ENCODE measurements around the gene ZNF629.
"Not testable (repeated sequence)": the region's sequence is repeated elsewhere in the genome, so short reads cannot be mapped to it uniquely, and the experiment has no call there.

The ZNF629 gene

GRCh38 chr16:30786936-30787612, at the start of gene ZNF629:
TSS of gene ZNF629 (minus strand) at chr16:30787205. CDS start at chr16:30784482, 2,723 bp downstream.
- peak; percentile 44 for DNase-seq

- DNase-seq, result no peak
Observed at GRCh38 chr16:30834130-30834740, 47.2 kb upstream of the ZNF629 start.

GRCh38 chr16:30830072-30830417, 43.0 kb upstream of the ZNF629 start:
- DNase-seq, result no peak

GRCh38 chr16:30829130-30830071, 42.4 kb upstream of the ZNF629 start:
- no peak for DNase-seq

- no peak for DNase-seq
Observed at GRCh38 chr16:30821891-30822290, 34.9 kb upstream of the ZNF629 start.

- not testable (repeated sequence) for DNase-seq
Observed at GRCh38 chr16:30821441-30821840, 34.4 kb upstream of the ZNF629 start.

GRCh38 chr16:30820952-30821421, 34.0 kb upstream of the ZNF629 start:
- DNase-seq, result no peak

- DNase-seq, result no peak
Observed at GRCh38 chr16:30816769-30817168, 29.8 kb upstream of the ZNF629 start.

GRCh38 chr16:30813821-30814189, 26.8 kb upstream of the ZNF629 start:
- no peak for DNase-seq

- not testable (repeated sequence) for DNase-seq
Observed at GRCh38 chr16:30809675-30810074, 22.7 kb upstream of the ZNF629 start.

GRCh38 chr16:30808890-30809426, 22.0 kb upstream of the ZNF629 start:
- DNase-seq, result not testable (repeated sequence)

GRCh38 chr16:30808146-30808545, 21.1 kb upstream of the ZNF629 start:
- DNase-seq, result no peak

- DNase-seq, result peak; percentile 68
Observed at GRCh38 chr16:30805370-30806169, 18.6 kb upstream of the ZNF629 start.

GRCh38 chr16:30805056-30805369, 18.0 kb upstream of the ZNF629 start:
- no peak for DNase-seq

- DNase-seq, result no peak
Observed at GRCh38 chr16:30802936-30803335, 15.9 kb upstream of the ZNF629 start.

- no peak for DNase-seq
Observed at GRCh38 chr16:30797670-30798309, 10.8 kb upstream of the ZNF629 start.

- DNase-seq, result no peak
Observed at GRCh38 chr16:30794634-30795033, 7.6 kb upstream of the ZNF629 start.

- no peak for DNase-seq
Observed at GRCh38 chr16:30793508-30794069, 6.6 kb upstream of the ZNF629 start.

GRCh38 chr16:30787613-30788378, 791 bp upstream of the ZNF629 start:
- DNase-seq, result no peak

GRCh38 chr16:30786115-30786935, 680 bp downstream of the ZNF629 start:
- no peak for DNase-seq

Data from stimulated activated CD4-positive, alpha-beta T cell treated with anti-CD3 and anti-CD28 coated beads, Interleukin-4, amount 100 ng/mL, for 1 hour (primary cell).